ENCODE data around the gene PCGF2.
A peak's percentile ranks its signal among the peaks of the same experiment; 100 is the strongest.

PCGF2 gene

GRCh38 chr17:38704606-38705522 lies 43.3 kb downstream of the PCGF2 start, which contains the start of gene MLLT6 (continued):
- TF ChIP-seq, protein P1, sequence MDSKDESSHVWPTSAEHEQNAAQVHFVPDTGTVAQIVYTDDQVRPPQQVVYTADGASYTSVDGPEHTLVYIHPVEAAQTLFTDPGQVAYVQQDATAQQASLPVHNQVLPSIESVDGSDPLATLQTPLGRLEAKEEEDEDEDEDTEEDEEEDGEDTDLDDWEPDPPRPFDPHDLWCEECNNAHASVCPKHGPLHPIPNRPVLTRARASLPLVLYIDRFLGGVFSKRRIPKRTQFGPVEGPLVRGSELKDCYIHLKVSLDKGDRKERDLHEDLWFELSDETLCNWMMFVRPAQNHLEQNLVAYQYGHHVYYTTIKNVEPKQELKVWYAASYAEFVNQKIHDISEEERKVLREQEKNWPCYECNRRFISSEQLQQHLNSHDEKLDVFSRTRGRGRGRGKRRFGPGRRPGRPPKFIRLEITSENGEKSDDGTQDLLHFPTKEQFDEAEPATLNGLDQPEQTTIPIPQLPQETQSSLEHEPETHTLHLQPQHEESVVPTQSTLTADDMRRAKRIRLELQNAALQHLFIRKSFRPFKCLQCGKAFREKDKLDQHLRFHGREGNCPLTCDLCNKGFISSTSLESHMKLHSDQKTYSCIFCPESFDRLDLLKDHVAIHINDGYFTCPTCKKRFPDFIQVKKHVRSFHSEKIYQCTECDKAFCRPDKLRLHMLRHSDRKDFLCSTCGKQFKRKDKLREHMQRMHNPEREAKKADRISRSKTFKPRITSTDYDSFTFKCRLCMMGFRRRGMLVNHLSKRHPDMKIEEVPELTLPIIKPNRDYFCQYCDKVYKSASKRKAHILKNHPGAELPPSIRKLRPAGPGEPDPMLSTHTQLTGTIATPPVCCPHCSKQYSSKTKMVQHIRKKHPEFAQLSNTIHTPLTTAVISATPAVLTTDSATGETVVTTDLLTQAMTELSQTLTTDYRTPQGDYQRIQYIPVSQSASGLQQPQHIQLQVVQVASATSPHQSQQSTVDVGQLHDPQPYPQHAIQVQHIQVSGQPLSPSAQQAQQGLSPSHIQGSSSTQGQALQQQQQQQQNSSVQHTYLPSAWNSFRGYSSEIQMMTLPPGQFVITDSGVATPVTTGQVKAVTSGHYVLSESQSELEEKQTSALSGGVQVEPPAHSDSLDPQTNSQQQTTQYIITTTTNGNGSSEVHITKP (tag by site-specific recombination; IDR thresholded peaks at IDR 0.05), result no peak
- TF ChIP-seq OVOL3 (tag by site-specific recombination; IDR thresholded peaks at IDR 0.05), result no peak
- TF ChIP-seq, protein P2, sequence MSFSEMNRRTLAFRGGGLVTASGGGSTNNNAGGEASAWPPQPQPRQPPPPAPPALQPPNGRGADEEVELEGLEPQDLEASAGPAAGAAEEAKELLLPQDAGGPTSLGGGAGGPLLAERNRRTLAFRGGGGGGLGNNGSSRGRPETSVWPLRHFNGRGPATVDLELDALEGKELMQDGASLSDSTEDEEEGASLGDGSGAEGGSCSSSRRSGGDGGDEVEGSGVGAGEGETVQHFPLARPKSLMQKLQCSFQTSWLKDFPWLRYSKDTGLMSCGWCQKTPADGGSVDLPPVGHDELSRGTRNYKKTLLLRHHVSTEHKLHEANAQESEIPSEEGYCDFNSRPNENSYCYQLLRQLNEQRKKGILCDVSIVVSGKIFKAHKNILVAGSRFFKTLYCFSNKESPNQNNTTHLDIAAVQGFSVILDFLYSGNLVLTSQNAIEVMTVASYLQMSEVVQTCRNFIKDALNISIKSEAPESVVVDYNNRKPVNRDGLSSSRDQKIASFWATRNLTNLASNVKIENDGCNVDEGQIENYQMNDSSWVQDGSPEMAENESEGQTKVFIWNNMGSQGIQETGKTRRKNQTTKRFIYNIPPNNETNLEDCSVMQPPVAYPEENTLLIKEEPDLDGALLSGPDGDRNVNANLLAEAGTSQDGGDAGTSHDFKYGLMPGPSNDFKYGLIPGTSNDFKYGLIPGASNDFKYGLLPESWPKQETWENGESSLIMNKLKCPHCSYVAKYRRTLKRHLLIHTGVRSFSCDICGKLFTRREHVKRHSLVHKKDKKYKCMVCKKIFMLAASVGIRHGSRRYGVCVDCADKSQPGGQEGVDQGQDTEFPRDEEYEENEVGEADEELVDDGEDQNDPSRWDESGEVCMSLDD (tag by site-specific recombination; IDR thresholded peaks at IDR 0.05), result no peak
- TF ChIP-seq BCL11A (tag by site-specific recombination; IDR thresholded peaks at IDR 0.05; ENCODE audit: low read depth), result no peak
- TF ChIP-seq ZNF514 (tag by site-specific recombination; IDR thresholded peaks at IDR 0.05), result no peak
- no peak for TF ChIP-seq SETDB1 (IDR thresholded peaks at IDR 0.05; ENCODE audit: insufficient read length, low read length)
- TF ChIP-seq ZNF394 (tag by site-specific recombination; IDR thresholded peaks at IDR 0.05; ENCODE audit: borderline replicate concordance), result no peak
- no peak for TF ChIP-seq ZNF558 (tag by site-specific recombination; IDR thresholded peaks at IDR 0.05)
- no peak for TF ChIP-seq ZFP37 (tag by site-specific recombination; IDR thresholded peaks at IDR 0.05)
- peak; percentile 85 for TF ChIP-seq ZBTB20 (tag by site-specific recombination; IDR thresholded peaks at IDR 0.05)
- no peak for TF ChIP-seq ZNF2 (tag by site-specific recombination; IDR thresholded peaks at IDR 0.05)
- no peak for TF ChIP-seq ZNF19 (tag by site-specific recombination; IDR thresholded peaks at IDR 0.05; ENCODE audit: low read depth)
- no peak for TF ChIP-seq SP7 (tag by site-specific recombination; IDR thresholded peaks at IDR 0.05)
- no peak for TF ChIP-seq SALL2 (tag by site-specific recombination; IDR thresholded peaks at IDR 0.05; ENCODE audit: borderline replicate concordance)
- no peak for TF ChIP-seq ZNF211 (tag by site-specific recombination; IDR thresholded peaks at IDR 0.05; ENCODE audit: low read depth)
- no peak for TF ChIP-seq ZNF600 (tag by site-specific recombination; IDR thresholded peaks at IDR 0.05)
- no peak for TF ChIP-seq ZNF473 (tag by site-specific recombination; IDR thresholded peaks at IDR 0.05)
- TF ChIP-seq, protein P3, sequence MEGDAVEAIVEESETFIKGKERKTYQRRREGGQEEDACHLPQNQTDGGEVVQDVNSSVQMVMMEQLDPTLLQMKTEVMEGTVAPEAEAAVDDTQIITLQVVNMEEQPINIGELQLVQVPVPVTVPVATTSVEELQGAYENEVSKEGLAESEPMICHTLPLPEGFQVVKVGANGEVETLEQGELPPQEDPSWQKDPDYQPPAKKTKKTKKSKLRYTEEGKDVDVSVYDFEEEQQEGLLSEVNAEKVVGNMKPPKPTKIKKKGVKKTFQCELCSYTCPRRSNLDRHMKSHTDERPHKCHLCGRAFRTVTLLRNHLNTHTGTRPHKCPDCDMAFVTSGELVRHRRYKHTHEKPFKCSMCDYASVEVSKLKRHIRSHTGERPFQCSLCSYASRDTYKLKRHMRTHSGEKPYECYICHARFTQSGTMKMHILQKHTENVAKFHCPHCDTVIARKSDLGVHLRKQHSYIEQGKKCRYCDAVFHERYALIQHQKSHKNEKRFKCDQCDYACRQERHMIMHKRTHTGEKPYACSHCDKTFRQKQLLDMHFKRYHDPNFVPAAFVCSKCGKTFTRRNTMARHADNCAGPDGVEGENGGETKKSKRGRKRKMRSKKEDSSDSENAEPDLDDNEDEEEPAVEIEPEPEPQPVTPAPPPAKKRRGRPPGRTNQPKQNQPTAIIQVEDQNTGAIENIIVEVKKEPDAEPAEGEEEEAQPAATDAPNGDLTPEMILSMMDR (tag by site-specific recombination; IDR thresholded peaks at IDR 0.05), result no peak
- peak; percentile 29; the same call in 1 of the 2 replicates for TF ChIP-seq YY1 (tag by site-specific recombination; IDR thresholded peaks at IDR 0.05)
- no peak for TF ChIP-seq ZNF239 (tag by site-specific recombination; IDR thresholded peaks at IDR 0.05)
- no peak for TF ChIP-seq ZNF510 (tag by site-specific recombination; IDR thresholded peaks at IDR 0.05; ENCODE audit: insufficient replicate concordance)
- TF ChIP-seq ZNF138 (tag by site-specific recombination; IDR thresholded peaks at IDR 0.05; ENCODE audit: borderline replicate concordance), result no peak
- TF ChIP-seq ZNF391 (tag by site-specific recombination; IDR thresholded peaks at IDR 0.05; ENCODE audit: borderline replicate concordance, low read depth), result no peak
- 0 out of 2 replicates have a peak, but pooled peaks have one; percentile 36 for TF ChIP-seq ZNF24 (tag by site-specific recombination; IDR thresholded peaks at IDR 0.05)
- TF ChIP-seq ZNF791 (tag by site-specific recombination; IDR thresholded peaks at IDR 0.05), result no peak
- no peak for TF ChIP-seq ZNF623 (tag by site-specific recombination; IDR thresholded peaks at IDR 0.05)
